HepG2 (cell line): ENCODE data around the gene CNNM3. TPM values are rescaled to one million over a fixed set of nuclear protein-coding genes. Genes with fewer than 3 reads are reported as not detected.

Source experiments
- BHLHE40 ChIP-seq: IDR thresholded peaks from 2 replicates; pipeline ENCODE4 v1.6.1; 2011; ENCODE audit warnings: low read length, improper control_type of control experiment
- HHEX ChIP-seq: IDR thresholded peaks from 2 replicates; pipeline ENCODE4 v1.6.1; 2016; ENCODE audit warnings: control low read depth
- HMGA1 ChIP-seq: sonication (generic); formaldehyde crosslinking; conservative IDR thresholded peaks from 2 replicates; pipeline ENCODE4 v1.4.0; 2020; ENCODE audit warnings: missing genetic modification reagents
- NFATC3 ChIP-seq: sonication (generic); formaldehyde crosslinking; IDR thresholded peaks from 2 replicates; pipeline ENCODE4 v1.5.1; 2020; ENCODE audit warnings: mild to moderate bottlenecking, missing genetic modification reagents
- NFIC ChIP-seq: IDR thresholded peaks from 2 replicates; pipeline ENCODE4 v1.6.1; 2012; ENCODE audit warnings: mild to moderate bottlenecking, low read length, inconsistent platforms
- PLSCR1 ChIP-seq: sonication (generic); formaldehyde crosslinking; IDR thresholded peaks from 2 replicates; pipeline ENCODE4 v1.5.0; 2020; ENCODE audit warnings: missing genetic modification reagents, mild to moderate bottlenecking, borderline replicate concordance
- RBM39 ChIP-seq: fragments of 200-400 bp; formaldehyde crosslinking; IDR thresholded peaks from one replicate; pipeline ENCODE4 v1.6.1; 2018; ENCODE audit warnings: antibody characterized with exemption, mild to moderate bottlenecking, low read depth, low read length; ENCODE audit not compliant: poor library complexity, severe bottlenecking
- SALL2 ChIP-seq: sonication (generic); formaldehyde crosslinking; IDR thresholded peaks from 2 replicates; pipeline ENCODE4 v1.8.1; 2023; ENCODE audit warnings: mild to moderate bottlenecking, missing genetic modification reagents, inconsistent platforms
- SMYD3 ChIP-seq: sonication (generic); formaldehyde crosslinking; IDR thresholded peaks from 2 replicates; pipeline ENCODE4 v1.8.1; 2023; ENCODE audit warnings: mild to moderate bottlenecking, missing genetic modification reagents
- TBX2 ChIP-seq: sonication (generic); formaldehyde crosslinking; IDR thresholded peaks from 2 replicates; pipeline ENCODE4 v1.5.0; 2020; ENCODE audit warnings: missing genetic modification reagents, mild to moderate bottlenecking, borderline replicate concordance
- THAP9 ChIP-seq: sonication (generic); formaldehyde crosslinking; IDR thresholded peaks from 2 replicates; pipeline ENCODE4; 2020; ENCODE audit warnings: missing genetic modification reagents, mild to moderate bottlenecking, borderline replicate concordance
- UBTF ChIP-seq: sonication (generic); formaldehyde crosslinking; IDR thresholded peaks from 2 replicates; pipeline ENCODE4 v1.4.0; 2020; ENCODE audit warnings: mild to moderate bottlenecking, missing genetic modification reagents
- ZBTB33 ChIP-seq: sonication (generic); formaldehyde crosslinking; IDR thresholded peaks from 2 replicates; pipeline ENCODE4 v1.4.0; 2020; ENCODE audit warnings: missing genetic modification reagents
- ZBTB7B ChIP-seq: sonication (generic); formaldehyde crosslinking; IDR thresholded peaks from 2 replicates; pipeline ENCODE4 v1.4.0; 2020; ENCODE audit warnings: missing genetic modification reagents
- ZNF337 ChIP-seq: sonication (generic); formaldehyde crosslinking; IDR thresholded peaks from 2 replicates; pipeline ENCODE4 v1.5.1; 2020; ENCODE audit warnings: missing genetic modification reagents, low read depth, mild to moderate bottlenecking, borderline replicate concordance
- ZNF367 ChIP-seq: sonication (generic); formaldehyde crosslinking; IDR thresholded peaks from 2 replicates; pipeline ENCODE4 v1.4.0; 2020; ENCODE audit warnings: missing genetic modification reagents, borderline replicate concordance
- ZNF530 ChIP-seq: sonication (generic); formaldehyde crosslinking; IDR thresholded peaks from 2 replicates; pipeline ENCODE4 v1.5.0; 2020; ENCODE audit warnings: low read depth, mild to moderate bottlenecking, missing genetic modification reagents
- ZNF615 ChIP-seq: sonication (generic); formaldehyde crosslinking; IDR thresholded peaks from 2 replicates; pipeline ENCODE4 v1.5.0; 2020; ENCODE audit warnings: mild to moderate bottlenecking, missing genetic modification reagents, borderline replicate concordance
- ZNF780A ChIP-seq: sonication (generic); formaldehyde crosslinking; IDR thresholded peaks from 2 replicates; pipeline ENCODE4 v1.8.0; 2022; ENCODE audit warnings: mild to moderate bottlenecking, missing genetic modification reagents, moderate library complexity
- ZNF800 ChIP-seq: sonication (generic); formaldehyde crosslinking; IDR thresholded peaks from 2 replicates; pipeline ENCODE4 v1.4.0; 2020; ENCODE audit warnings: missing genetic modification reagents
- ZSCAN25 ChIP-seq: sonication (generic); formaldehyde crosslinking; IDR thresholded peaks from 2 replicates; pipeline ENCODE4 v1.8.0; 2022; ENCODE audit warnings: mild to moderate bottlenecking, missing genetic modification reagents
- polyA plus RNA-seq, 8 experiments: library from polyadenylated mRNA; depleted of rRNA in 3 of 8; stranded (reverse) in 7 of 8; unstranded in 1 of 8; fragments of >200 nt; fragmentation: Illumina TruSeq in 4 of 8; extraction: Trizol in 4 of 8; gene quantifications; 2 replicates each; pipeline versions ENCODE4 v1.2.1 to v1.2.3, GENCODE V29; 2011 to 2016; ENCODE audit warnings: low read depth in 4 of 8, missing spikeins in 1 of 8, mixed read lengths in 1 of 8; ENCODE audit not compliant: insufficient read depth in 1 of 8
- total RNA-seq, 5 experiments: library from RNA; depleted of rRNA; stranded (reverse); fragments of >200 nt; fragmentation: Illumina TruSeq; extraction: Trizol; gene quantifications; 2 replicates each; pipeline ENCODE4 v1.2.3, GENCODE V29; 2016; ENCODE audit warnings: low read depth in 1 of 5

CNNM3 gene
- total and polyA plus RNA-seq, 2 of the 13 experiments (the other 11 are each of a cell fraction or from before 2014, with no cell fraction given): 21.2 to 27.9 TPM

GRCh38 chr2:96810783-96811192 is 5.3 kb upstream of the CNNM3 start (continued):
- TF ChIP-seq ZNF615 (no peak), ZNF800 (CRISPR knock-in tag) (no peak), TBX2 (no peak; the same call in 1 of the 2 replicates), SMYD3 (CRISPR knock-in tag) (no peak), PLSCR1 (CRISPR knock-in tag) (no peak), HMGA1 (no peak), ZNF530 (CRISPR knock-in tag) (no peak), ZNF337 (CRISPR knock-in tag) (no peak), ZNF367 (CRISPR knock-in tag) (no peak), ZNF780A (no peak), NFIC (no peak), THAP9 (CRISPR knock-in tag) (no peak), RBM39 (no peak), HHEX (CRISPR knock-in tag) (no peak), ZSCAN25 (CRISPR knock-in tag) (peak; percentile 36; the same call in 1 of the 2 replicates), ZBTB33 (CRISPR knock-in tag) (peak; percentile 66), BHLHE40 (no peak), SALL2 (CRISPR knock-in tag) (no peak), NFATC3 (no peak), ZBTB7B (CRISPR knock-in tag) (peak; percentile 31; the same call in 1 of the 2 replicates), UBTF (CRISPR knock-in tag) (peak; percentile 81)
